CD14-positive monocyte (primary cell): Measurements from ENCODE around the gene OVOL2. TPM values are rescaled to one million over a fixed set of nuclear protein-coding genes. Genes with fewer than 3 reads are reported as not detected.

Experiments
- DNase-seq, 3 donors: peaks; one replicate each; pipeline ENCODE4 v3.0.0-alpha.2; 2011 to 2022
- H2AFZ ChIP-seq: 2 replicates; pipeline ENCODE4 v1.6.0; 2012; ENCODE audit warnings: mild to moderate bottlenecking, low read depth, low read length, inconsistent platforms; ENCODE audit not compliant: insufficient read depth, poor library complexity, severe bottlenecking
- H3K27ac ChIP-seq, 2 donors: 1 replicate in 1 of 2; 2 replicates in 1 of 2; pipeline ENCODE4 v1.5.1; 2012 to 2013; ENCODE audit warnings: low read length in 2 of 2, control low read depth in 1 of 2, inconsistent platforms in 1 of 2, low read depth in 1 of 2, mild to moderate bottlenecking in 1 of 2
- H3K27me3 ChIP-seq, 2 donors: one replicate each; pipeline versions ENCODE4 v1.6.0 to v1.6.1; 2011 to 2013; ENCODE audit warnings: low read length in 2 of 2; ENCODE audit not compliant: control insufficient read depth in 2 of 2, insufficient read depth in 2 of 2
- H3K36me3 ChIP-seq, 2 donors: replicated peaks in 1 of 2; 1 replicate in 1 of 2; 2 replicates in 1 of 2; pipeline versions ENCODE4 v1.5.1 to v1.6.1; 2012 to 2013; ENCODE audit warnings: low read length in 2 of 2, control low read depth in 1 of 2, inconsistent platforms in 1 of 2, mild to moderate bottlenecking in 1 of 2; ENCODE audit not compliant: insufficient read depth in 2 of 2, control insufficient read depth in 1 of 2
- H3K4me1 ChIP-seq, 2 donors: 1 replicate in 1 of 2; 2 replicates in 1 of 2; pipeline versions ENCODE4 v1.5.1 to v1.6.1; 2012 to 2013; ENCODE audit warnings: low read length in 2 of 2, control low read depth in 1 of 2, inconsistent platforms in 1 of 2, mild to moderate bottlenecking in 1 of 2, moderate library complexity in 1 of 2; ENCODE audit not compliant: insufficient read depth in 2 of 2, control insufficient read depth in 1 of 2
- H3K4me2 ChIP-seq: replicated peaks from 2 replicates; pipeline ENCODE3; 2012; ENCODE audit warnings: low read length, moderate library complexity, mild to moderate bottlenecking; ENCODE audit not compliant: poor library complexity, severe bottlenecking; ENCODE audit errors: extremely low read depth
- H3K4me3 ChIP-seq, 3 experiments: fragments of 200-600 bp in 1 of 3; sonication (generic) in 1 of 3; replicated peaks in 1 of 3; 1 replicate in 2 of 3; 2 replicates in 1 of 3; pipeline ENCODE4 v1.5.1; 2011 to 2013; ENCODE audit warnings: low read length in 3 of 3, mild to moderate bottlenecking in 3 of 3, control low read depth in 2 of 3, low read depth in 2 of 3, inconsistent platforms in 1 of 3, moderate library complexity in 1 of 3
- H3K79me2 ChIP-seq: 2 replicates; pipeline ENCODE4 v1.6.0; 2012; ENCODE audit warnings: mild to moderate bottlenecking, control low read depth, inconsistent platforms, low read length, moderate library complexity; ENCODE audit not compliant: insufficient read depth
- H3K9ac ChIP-seq: 2 replicates; pipeline ENCODE4 v1.6.0; 2017; ENCODE audit warnings: low read length, mild to moderate bottlenecking; ENCODE audit not compliant: insufficient read depth, poor library complexity, severe bottlenecking
- H3K9me3 ChIP-seq, 2 donors: replicated peaks in 1 of 2; 1 replicate in 1 of 2; 2 replicates in 1 of 2; pipeline versions ENCODE4 v1.5.1 to v1.6.1; 2012 to 2013; ENCODE audit warnings: low read length in 2 of 2, control low read depth in 1 of 2; ENCODE audit not compliant: control insufficient read depth in 1 of 2, insufficient read depth in 1 of 2
- H4K20me1 ChIP-seq: 2 replicates; pipeline ENCODE4 v1.6.0; 2012; ENCODE audit warnings: mild to moderate bottlenecking, low read length, control low read depth, moderate library complexity; ENCODE audit not compliant: insufficient read depth
- H3K27ac Mint-ChIP-seq, 7 donors: one replicate each; pipeline ENCODE4 v1.8.0; 2020; ENCODE audit warnings: mild to moderate bottlenecking in 7 of 7, mixed read lengths in 7 of 7, moderate library complexity in 6 of 7, inconsistent platforms in 2 of 7
- H3K27me3 Mint-ChIP-seq, 3 donors: one replicate each; pipeline ENCODE4 v1.8.0; 2021 to 2022; ENCODE audit warnings: low read depth in 3 of 3, mild to moderate bottlenecking in 3 of 3, mixed read lengths in 3 of 3, moderate library complexity in 3 of 3, inconsistent platforms in 1 of 3
- H3K36me3 Mint-ChIP-seq, 2 donors: one replicate each; pipeline ENCODE4 v1.8.0; 2020; ENCODE audit warnings: mixed read lengths in 2 of 2, inconsistent platforms in 1 of 2, mild to moderate bottlenecking in 1 of 2
- H3K4me1 Mint-ChIP-seq: one replicate; pipeline ENCODE4 v1.8.0; 2020; ENCODE audit warnings: mild to moderate bottlenecking, mixed read lengths
- H3K4me3 Mint-ChIP-seq, 2 donors: one replicate each; pipeline ENCODE4 v1.8.0; 2020; ENCODE audit warnings: mild to moderate bottlenecking in 2 of 2, mixed read lengths in 2 of 2, moderate library complexity in 1 of 2
- H3K9me3 Mint-ChIP-seq, 7 donors: one replicate each; pipeline ENCODE4 v1.8.0; 2020 to 2022; ENCODE audit warnings: mixed read lengths in 7 of 7, mild to moderate bottlenecking in 6 of 7, moderate library complexity in 6 of 7, inconsistent platforms in 2 of 7
- WGBS: methylation state at CpG from one replicate; pipeline ENCODE4 v1.1.5; 2013; ENCODE audit warnings: missing lambda C conversion rate; ENCODE audit not compliant: insufficient coverage; 5-methylcytosine and 5-hydroxymethylcytosine counted together
- intact Hi-C, 2 donors: fragments of 100-400 bp; cut with micrococcal nuclease; formaldehyde crosslinking; loops; one replicate each; pipeline versions ENCODE4 v1.15.0 to v1.15.1; 2023
- polyA plus RNA-seq, 3 donors: library from polyadenylated mRNA; depleted of rRNA in 1 of 3; unstranded in 2 of 3; stranded (reverse) in 1 of 3; fragments of 300-500 nt in 2 of 3; fragments of >200 nt in 1 of 3; fragmentation: Illumina TruSeq in 2 of 3; gene quantifications; 1 replicate in 2 of 3; 2 replicates in 1 of 3; pipeline ENCODE4 v1.2.3, GENCODE V29; 2012 to 2021
- TF ChIP-seq, protein P1 (sequence below): fragments of 200-600 bp; IDR thresholded peaks from one replicate; pipeline ENCODE4 v1.8.0; 2022; ENCODE audit warnings: antibody characterized with exemption, mild to moderate bottlenecking

OVOL2 gene
- polyA plus RNA-seq, 3 donors, result not detected

DNA sequence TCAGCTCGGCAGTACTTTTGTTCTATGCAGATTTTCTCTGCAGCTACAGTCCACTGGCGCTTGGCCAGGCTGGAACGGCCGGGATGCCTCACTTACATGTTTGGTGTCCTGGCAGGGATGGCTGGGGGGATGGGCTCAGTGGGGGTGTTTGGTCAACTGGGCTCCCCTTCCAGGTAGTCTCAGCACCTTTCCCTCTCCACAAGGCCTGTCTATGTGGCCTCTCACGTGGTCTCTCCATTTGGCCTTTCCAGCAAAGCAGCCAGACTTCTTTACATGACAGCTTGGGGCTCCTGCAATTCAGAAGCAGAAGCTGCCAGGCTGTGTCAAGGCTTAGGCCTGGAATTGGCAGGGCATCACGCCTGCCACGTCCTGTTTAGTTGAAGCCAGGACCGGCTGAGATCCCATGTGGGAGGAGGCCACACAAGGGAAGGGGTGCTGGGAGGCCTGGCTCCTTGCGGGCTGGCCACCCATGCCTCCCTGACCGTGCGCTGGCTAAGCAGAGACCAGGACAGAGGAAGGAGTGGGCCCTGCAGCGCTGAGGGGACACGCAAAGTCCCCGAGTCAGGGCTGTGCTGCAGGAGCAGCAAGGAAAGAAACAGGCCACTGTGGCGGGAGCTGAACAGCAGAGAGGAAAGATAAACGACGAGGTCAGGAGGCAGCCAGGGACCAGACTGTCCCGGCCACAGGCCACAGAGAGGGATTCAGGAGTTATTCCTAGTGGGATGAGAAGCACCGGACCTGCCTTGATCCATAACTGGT, 50.0 kb downstream of the OVOL2 start:
- intact Hi-C loops, result no loop called here
- H2AFZ ChIP-seq, result no peak overlapping the region
- no peak overlapping the region for H3K9ac ChIP-seq
- no peak overlapping the region for H3K4me3 Mint-ChIP-seq
- no peak overlapping the region for H3K27ac ChIP-seq
- TF ChIP-seq, protein P1, sequence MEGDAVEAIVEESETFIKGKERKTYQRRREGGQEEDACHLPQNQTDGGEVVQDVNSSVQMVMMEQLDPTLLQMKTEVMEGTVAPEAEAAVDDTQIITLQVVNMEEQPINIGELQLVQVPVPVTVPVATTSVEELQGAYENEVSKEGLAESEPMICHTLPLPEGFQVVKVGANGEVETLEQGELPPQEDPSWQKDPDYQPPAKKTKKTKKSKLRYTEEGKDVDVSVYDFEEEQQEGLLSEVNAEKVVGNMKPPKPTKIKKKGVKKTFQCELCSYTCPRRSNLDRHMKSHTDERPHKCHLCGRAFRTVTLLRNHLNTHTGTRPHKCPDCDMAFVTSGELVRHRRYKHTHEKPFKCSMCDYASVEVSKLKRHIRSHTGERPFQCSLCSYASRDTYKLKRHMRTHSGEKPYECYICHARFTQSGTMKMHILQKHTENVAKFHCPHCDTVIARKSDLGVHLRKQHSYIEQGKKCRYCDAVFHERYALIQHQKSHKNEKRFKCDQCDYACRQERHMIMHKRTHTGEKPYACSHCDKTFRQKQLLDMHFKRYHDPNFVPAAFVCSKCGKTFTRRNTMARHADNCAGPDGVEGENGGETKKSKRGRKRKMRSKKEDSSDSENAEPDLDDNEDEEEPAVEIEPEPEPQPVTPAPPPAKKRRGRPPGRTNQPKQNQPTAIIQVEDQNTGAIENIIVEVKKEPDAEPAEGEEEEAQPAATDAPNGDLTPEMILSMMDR, result no peak
- H3K79me2 ChIP-seq, result no peaks in the 10 kb centered on the region
- H3K4me2 ChIP-seq, result no peak overlapping the region
- no peaks in the 10 kb centered on the region for H4K20me1 ChIP-seq
- no peaks in the 10 kb centered on the region for H3K4me1 ChIP-seq
- peaks cover 0 to 1% (median 0%) of the 10 kb centered on the region in 7 donors for H3K9me3 Mint-ChIP-seq
- no peak for DNase-seq
- no peaks in the 10 kb centered on the region for H3K36me3 Mint-ChIP-seq
- peaks cover 20% of the 10 kb centered on the region for H3K4me1 Mint-ChIP-seq
- no peaks in the 10 kb centered on the region for H3K27me3 Mint-ChIP-seq
- peak overlapping the region in 2 of 7 donors; percentile 18 to 23 for H3K27ac Mint-ChIP-seq
- 90% methylated on average over 14 of the region's 19 CpGs for WGBS
- H3K27me3 ChIP-seq, result no peaks in the 10 kb centered on the region
- H3K36me3 ChIP-seq, result no peaks in the 10 kb centered on the region
- H3K4me3 ChIP-seq, result no peak overlapping the region
- H3K9me3 ChIP-seq, result no peaks in the 10 kb centered on the region

DNA sequence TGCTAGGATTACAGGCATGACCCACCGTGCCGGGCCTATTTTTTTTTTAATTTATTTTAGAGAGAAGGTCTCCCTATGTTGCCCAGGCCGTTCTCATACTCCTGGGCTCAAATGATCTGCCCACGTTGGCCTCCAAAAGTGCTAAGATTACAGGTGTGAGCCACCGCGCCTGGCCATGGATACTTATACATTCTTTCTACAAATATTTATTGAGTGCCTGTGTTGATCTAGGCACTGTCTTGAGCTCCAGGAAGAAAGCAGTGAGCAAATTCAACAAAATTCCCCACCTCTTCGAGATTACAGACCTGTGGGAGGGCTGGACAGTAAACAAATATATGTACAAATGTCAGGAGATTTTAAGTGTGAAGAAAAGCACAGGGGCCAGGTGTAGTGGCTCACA, 51.0 kb downstream of the OVOL2 start:
- no peak overlapping the region for H3K4me3 Mint-ChIP-seq
- Histone ChIP-seq H3K27me3 (no peaks in the 10 kb centered on the region), H4K20me1 (no peaks in the 10 kb centered on the region), H3K79me2 (no peaks in the 10 kb centered on the region), H3K9me3 (no peaks in the 10 kb centered on the region), H3K4me2 (no peak overlapping the region), H3K27ac (no peak overlapping the region), H3K4me3 (no peak overlapping the region), H2AFZ (no peak overlapping the region), H3K9ac (no peak overlapping the region), H3K36me3 (no peaks in the 10 kb centered on the region), H3K4me1 (no peaks in the 10 kb centered on the region)
- 95% methylated on average over 3 of the region's 7 CpGs for WGBS
- H3K9me3 Mint-ChIP-seq, result peaks cover 0 to 1% (median 0%) of the 10 kb centered on the region in 7 donors
- H3K27ac Mint-ChIP-seq, result no peak overlapping the region
- TF ChIP-seq, protein P1, result no peak
- peaks cover 18% of the 10 kb centered on the region for H3K4me1 Mint-ChIP-seq
- intact Hi-C loops, result no loop called here
- H3K27me3 Mint-ChIP-seq, result no peaks in the 10 kb centered on the region
- no peak for DNase-seq
- H3K36me3 Mint-ChIP-seq, result no peaks in the 10 kb centered on the region
